SK-N-SH (cell line): ENCODE data around the gene SHROOM1. TPM values are rescaled to one million over a fixed set of nuclear protein-coding genes. Genes with fewer than 3 reads are reported as not detected.

Experiments
- CTCF ChIA-PET: fragments of 300-600, 350-600 bp; formaldehyde crosslinking; extraction: SDS; loops from one replicate; lab custom pipeline; 2021; lab: Yijun Ruan, JAX
- POLR2A ChIA-PET: fragments of 350-600 bp; sonication (Branson Sonifier 250); formaldehyde crosslinking; extraction: SDS; loops from one replicate; lab custom pipeline; 2020; ENCODE audit warnings: antibody characterized with exemption, inconsistent platforms; lab: Yijun Ruan, JAX
- DNase-seq: peaks from one replicate; pipeline ENCODE4 v3.0.0; 2012
- H2AFZ ChIP-seq: fragments of 200-600 bp; sonication (generic); 2 replicates; pipeline ENCODE4 v1.8.1; 2016; ENCODE audit warnings: antibody characterized with exemption, mild to moderate bottlenecking, low read depth
- H3F3A ChIP-seq: fragments of 200-600 bp; sonication (generic); replicated peaks from 2 replicates; pipeline ENCODE3; 2016; ENCODE audit warnings: antibody characterized with exemption, mild to moderate bottlenecking; ENCODE audit not compliant: insufficient read depth
- H3K27ac ChIP-seq, 2 experiments: fragments of 200-500 bp in 1 of 2; fragments of 200-600 bp in 1 of 2; sonication (Bioruptor generic) in 1 of 2; sonication (generic), shearing (Covaris generic) in 1 of 2; 2 replicates each; pipeline versions ENCODE4 v1.5.1 to v1.6.1; 2014 to 2016; ENCODE audit warnings: low read depth in 2 of 2, inconsistent platforms in 1 of 2, low read length in 1 of 2, mild to moderate bottlenecking in 1 of 2, mixed read lengths in 1 of 2
- H3K27me3 ChIP-seq: fragments of 200-600 bp; sonication (generic), shearing (Covaris generic); 2 replicates; pipeline ENCODE4 v1.6.1; 2016; ENCODE audit warnings: mixed run types; ENCODE audit not compliant: insufficient read depth
- H3K36me3 ChIP-seq, 2 experiments: fragments of 200-500 bp in 1 of 2; fragments of 200-600 bp in 1 of 2; sonication (Bioruptor generic) in 1 of 2; sonication (generic) in 1 of 2; replicated peaks in 1 of 2; 2 replicates each; pipeline versions ENCODE3 to v1.5.1; 2014 to 2016; ENCODE audit warnings: low read length in 1 of 2, mild to moderate bottlenecking in 1 of 2; ENCODE audit not compliant: insufficient read depth in 2 of 2, control insufficient read depth in 1 of 2
- H3K4me1 ChIP-seq, 2 experiments: fragments of 200-500 bp in 1 of 2; fragments of 200-600 bp in 1 of 2; sonication (Bioruptor generic) in 1 of 2; sonication (generic), shearing (Covaris generic) in 1 of 2; 2 replicates each; pipeline versions ENCODE4 v1.5.1 to v1.6.1; 2014 to 2016; ENCODE audit warnings: low read depth in 1 of 2, low read length in 1 of 2, mixed run types in 1 of 2; ENCODE audit not compliant: insufficient read depth in 2 of 2, control insufficient read depth in 1 of 2
- H3K4me2 ChIP-seq: fragments of 200-600 bp; sonication (generic), shearing (Covaris generic); 2 replicates; pipeline ENCODE4 v1.6.1; 2017; ENCODE audit warnings: mixed run types
- H3K4me3 ChIP-seq, 2 experiments: fragments of 200-500 bp in 1 of 2; fragments of 200-600 bp in 1 of 2; sonication (Bioruptor generic) in 1 of 2; sonication (generic), shearing (Covaris generic) in 1 of 2; 2 replicates each; pipeline versions ENCODE4 v1.5.1 to v1.8.1; 2014 to 2016; ENCODE audit warnings: low read depth in 2 of 2, inconsistent platforms in 1 of 2, low read length in 1 of 2, mild to moderate bottlenecking in 1 of 2, mixed read lengths in 1 of 2, moderate library complexity in 1 of 2
- H3K79me2 ChIP-seq: fragments of 200-600 bp; sonication (generic); 2 replicates; pipeline ENCODE4 v1.8.1; 2017; ENCODE audit warnings: mild to moderate bottlenecking; ENCODE audit not compliant: insufficient read depth
- H3K9ac ChIP-seq: fragments of 200-600 bp; sonication (generic); 2 replicates; pipeline ENCODE4 v1.6.1; 2017; ENCODE audit warnings: mixed run types
- H3K9me2 ChIP-seq: fragments of 200-600 bp; sonication (generic); 2 replicates; pipeline ENCODE4 v1.6.1; 2017; ENCODE audit warnings: mixed run types
- H3K9me3 ChIP-seq: fragments of 200-600 bp; sonication (generic); 2 replicates; pipeline ENCODE4 v1.6.1; 2017; ENCODE audit warnings: mixed run types, mild to moderate bottlenecking, moderate library complexity
- H4K20me1 ChIP-seq: fragments of 200-600 bp; sonication (generic); 2 replicates; pipeline ENCODE4 v1.6.1; 2017; ENCODE audit warnings: mild to moderate bottlenecking, mixed run types; ENCODE audit not compliant: insufficient read depth
- EP300 ChIP-seq, 2 experiments: IDR thresholded peaks; 2 replicates each; pipeline versions ENCODE4 v1.4.0 to v1.6.1; 2012; ENCODE audit warnings: borderline replicate concordance in 1 of 2, low read depth in 1 of 2, low read length in 1 of 2
- FOXJ3 ChIP-seq: sonication (generic); formaldehyde crosslinking; IDR thresholded peaks from 2 replicates; pipeline ENCODE4 v1.5.1; 2020; ENCODE audit warnings: mild to moderate bottlenecking, missing genetic modification reagents
- FOXM1 ChIP-seq: IDR thresholded peaks from 2 replicates; pipeline ENCODE4 v1.4.0; 2012; ENCODE audit warnings: low read depth, mild to moderate bottlenecking
- GATA2 ChIP-seq: sonication (generic); formaldehyde crosslinking; IDR thresholded peaks from 2 replicates; pipeline ENCODE4 v1.5.0; 2020; ENCODE audit warnings: mild to moderate bottlenecking, missing genetic modification reagents
- MEF2A ChIP-seq: IDR thresholded peaks from 2 replicates; pipeline ENCODE4 v1.4.0; 2012; ENCODE audit warnings: low read depth, borderline replicate concordance
- MXI1 ChIP-seq: IDR thresholded peaks from 2 replicates; pipeline ENCODE4 v1.6.1; 2012; ENCODE audit warnings: mild to moderate bottlenecking, low read depth, low read length, improper control_type of control experiment
- NRF1 ChIP-seq: IDR thresholded peaks from 2 replicates; pipeline ENCODE4 v1.6.1; 2012; ENCODE audit warnings: low read depth, mild to moderate bottlenecking, low read length
- POLR2AphosphoS5 ChIP-seq: IDR thresholded peaks from 2 replicates; pipeline ENCODE4 v1.6.1; 2012; ENCODE audit warnings: low read depth, low read length
- RFX5 ChIP-seq: IDR thresholded peaks from 2 replicates; pipeline ENCODE4 v1.6.1; 2012; ENCODE audit warnings: mild to moderate bottlenecking, improper control_type of control experiment, low read length
- RXRA ChIP-seq: IDR thresholded peaks from 2 replicates; pipeline ENCODE4 v1.4.0; 2012; ENCODE audit warnings: low read depth, mild to moderate bottlenecking, borderline replicate concordance
- SIN3A ChIP-seq: IDR thresholded peaks from 2 replicates; pipeline ENCODE4 v1.6.1; 2012; ENCODE audit warnings: low read depth, mild to moderate bottlenecking, low read length, moderate library complexity, borderline replicate concordance
- WGBS: methylation state at CpG from one replicate; pipeline ENCODE4 v1.1.6; 2017; ENCODE audit warnings: low lambda C conversion rate; 5-methylcytosine and 5-hydroxymethylcytosine counted together
- polyA plus RNA-seq, 3 experiments: library from polyadenylated mRNA; depleted of rRNA; stranded (reverse); fragments of >200 nt; gene quantifications; 2 replicates each; pipeline ENCODE4 v1.2.3, GENCODE V29; 2012
- TF ChIP-seq, protein P1 (sequence below): IDR thresholded peaks from 2 replicates; pipeline ENCODE4 v1.4.0; 2012; ENCODE audit warnings: low read depth, borderline replicate concordance
- TF ChIP-seq, protein P2 (sequence below): fragments of 150-350 bp; IDR thresholded peaks from 2 replicates; pipeline ENCODE4 v1.6.1; 2017; ENCODE audit warnings: antibody characterized with exemption, low read length, low read depth, borderline replicate concordance
- TF ChIP-seq, protein P3 (sequence below): IDR thresholded peaks from 2 replicates; pipeline ENCODE4 v1.4.0; 2012; ENCODE audit warnings: low read depth, borderline replicate concordance

Gene SHROOM1
- polyA plus RNA-seq, 1 of the 3 experiments (the other 2 are of a cell fraction) = 3.8 TPM

DNA sequence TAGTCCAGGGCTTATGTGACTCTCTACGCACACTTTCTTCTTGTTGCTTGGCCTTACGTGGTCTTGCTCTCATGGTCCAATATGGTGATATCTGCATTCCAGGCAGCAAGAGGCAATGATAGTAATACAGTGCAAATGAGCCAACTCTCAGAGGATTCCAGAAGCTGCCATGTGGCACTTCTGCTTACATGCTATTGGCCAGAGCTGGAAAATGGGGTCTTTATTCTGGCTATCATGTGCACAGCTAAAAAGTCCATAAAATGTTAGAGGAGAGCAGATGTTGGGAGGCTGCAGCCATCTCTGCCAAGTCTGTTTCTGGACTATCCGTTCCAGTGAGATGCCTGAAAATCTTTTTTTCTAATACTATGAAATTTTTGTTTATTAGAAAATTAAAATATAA is 50.5 kb downstream of the SHROOM1 start (continued):
- no peak for TF ChIP-seq GATA2 (CRISPR knock-in tag)
- no peak for TF ChIP-seq EP300 (IDR thresholded peaks at IDR 0.05; ENCODE audit: borderline replicate concordance in 1 of 2, low read depth in 1 of 2, low read length in 1 of 2)
- TF ChIP-seq MXI1 = no peak

DNA sequence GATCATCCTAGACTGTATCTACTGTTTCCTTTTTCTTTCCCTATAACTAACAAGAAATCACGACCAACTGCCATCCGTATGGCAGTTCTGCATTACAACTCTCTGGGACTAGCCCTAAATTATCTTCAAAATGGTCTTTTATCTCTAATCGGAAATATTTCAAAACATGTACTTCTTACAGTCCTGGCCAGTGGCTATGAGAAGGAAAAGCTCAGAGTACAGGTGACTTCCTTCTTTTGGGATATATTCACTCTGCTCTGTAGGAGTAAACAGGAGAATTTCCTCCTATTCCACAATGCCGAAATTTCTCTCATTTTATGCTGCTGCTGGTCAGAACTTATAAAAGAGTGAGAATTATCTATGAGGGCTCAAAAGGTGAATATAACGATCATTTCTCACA is 51.6 kb downstream of the SHROOM1 start:
- Histone ChIP-seq H3K4me1 (peaks cover 28% of the 10 kb centered on the region in 2 experiments; a peak in 2 of 4 replicates), H3K36me3 (no peaks in the 10 kb centered on the region), H3K9ac (no peak overlapping the region), H3K9me2 (no peaks in the 10 kb centered on the region), H3K27ac (no peak overlapping the region), H3F3A (peaks cover 5% of the 10 kb centered on the region), H3K4me3 (no peak overlapping the region), H4K20me1 (no peaks in the 10 kb centered on the region), H3K27me3 (no peaks in the 10 kb centered on the region), H3K4me2 (no peak overlapping the region), H2AFZ (no peak overlapping the region), H3K79me2 (peaks cover 29% of the 10 kb centered on the region), H3K9me3 (no peaks in the 10 kb centered on the region)
- POLR2A ChIA-PET = no interaction called here
- 87% methylated on average over 5 of the region's 5 CpGs for WGBS
- CTCF ChIA-PET = interaction anchor here (1.0 to 1.6 kb wide), 4 partner anchors 19 to 252 kb away, joined by 3 to 5 read pairs (median 4); no protein-coding TSS in a partner anchor
- DNase-seq = no peak
- TF ChIP-seq NRF1 (no peak), MEF2A (no peak), POLR2AphosphoS5 (no peak), RFX5 (no peak), EP300 (IDR thresholded peaks at IDR 0.05; ENCODE audit: borderline replicate concordance in 1 of 2, low read depth in 1 of 2, low read length in 1 of 2) (no peak), SIN3A (no peak), RXRA (no peak), FOXM1 (no peak), FOXJ3 (CRISPR knock-in tag) (no peak)
- TF ChIP-seq, protein P1, sequence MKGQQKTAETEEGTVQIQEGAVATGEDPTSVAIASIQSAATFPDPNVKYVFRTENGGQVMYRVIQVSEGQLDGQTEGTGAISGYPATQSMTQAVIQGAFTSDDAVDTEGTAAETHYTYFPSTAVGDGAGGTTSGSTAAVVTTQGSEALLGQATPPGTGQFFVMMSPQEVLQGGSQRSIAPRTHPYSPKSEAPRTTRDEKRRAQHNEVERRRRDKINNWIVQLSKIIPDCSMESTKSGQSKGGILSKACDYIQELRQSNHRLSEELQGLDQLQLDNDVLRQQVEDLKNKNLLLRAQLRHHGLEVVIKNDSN = no peak
- TF ChIP-seq, protein P2, sequence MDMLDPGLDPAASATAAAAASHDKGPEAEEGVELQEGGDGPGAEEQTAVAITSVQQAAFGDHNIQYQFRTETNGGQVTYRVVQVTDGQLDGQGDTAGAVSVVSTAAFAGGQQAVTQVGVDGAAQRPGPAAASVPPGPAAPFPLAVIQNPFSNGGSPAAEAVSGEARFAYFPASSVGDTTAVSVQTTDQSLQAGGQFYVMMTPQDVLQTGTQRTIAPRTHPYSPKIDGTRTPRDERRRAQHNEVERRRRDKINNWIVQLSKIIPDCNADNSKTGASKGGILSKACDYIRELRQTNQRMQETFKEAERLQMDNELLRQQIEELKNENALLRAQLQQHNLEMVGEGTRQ = no peak
- TF ChIP-seq, protein P3, sequence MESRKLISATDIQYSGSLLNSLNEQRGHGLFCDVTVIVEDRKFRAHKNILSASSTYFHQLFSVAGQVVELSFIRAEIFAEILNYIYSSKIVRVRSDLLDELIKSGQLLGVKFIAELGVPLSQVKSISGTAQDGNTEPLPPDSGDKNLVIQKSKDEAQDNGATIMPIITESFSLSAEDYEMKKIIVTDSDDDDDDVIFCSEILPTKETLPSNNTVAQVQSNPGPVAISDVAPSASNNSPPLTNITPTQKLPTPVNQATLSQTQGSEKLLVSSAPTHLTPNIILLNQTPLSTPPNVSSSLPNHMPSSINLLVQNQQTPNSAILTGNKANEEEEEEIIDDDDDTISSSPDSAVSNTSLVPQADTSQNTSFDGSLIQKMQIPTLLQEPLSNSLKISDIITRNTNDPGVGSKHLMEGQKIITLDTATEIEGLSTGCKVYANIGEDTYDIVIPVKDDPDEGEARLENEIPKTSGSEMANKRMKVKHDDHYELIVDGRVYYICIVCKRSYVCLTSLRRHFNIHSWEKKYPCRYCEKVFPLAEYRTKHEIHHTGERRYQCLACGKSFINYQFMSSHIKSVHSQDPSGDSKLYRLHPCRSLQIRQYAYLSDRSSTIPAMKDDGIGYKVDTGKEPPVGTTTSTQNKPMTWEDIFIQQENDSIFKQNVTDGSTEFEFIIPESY = no peak
